Spleen (tissue), 11 donors: Measurements from ENCODE around the gene OSBPL7. TPM values are rescaled to one million over a fixed set of nuclear protein-coding genes. Genes with fewer than 3 reads are reported as not detected.
A peak's percentile ranks its signal among the peaks of the same experiment; 100 is the strongest.

ENCODE experiments used
- DNase-seq: peaks from one replicate; pipeline ENCODE4 v3.0.0-alpha.2; 2020
- H3K27ac ChIP-seq, 8 donors: fragments of 200-600 bp; sonication (generic) in 7 of 8; 1 replicate in 4 of 8; 2 replicates in 4 of 8; pipeline versions ENCODE4 v1.5.0 to v1.8.0; 2016 to 2021; ENCODE audit warnings: inconsistent platforms in 4 of 8, mild to moderate bottlenecking in 4 of 8, moderate library complexity in 1 of 8
- H3K27me3 ChIP-seq, 7 donors: fragments of 200-600 bp; sonication (generic) in 6 of 7; replicated peaks in 1 of 7; 1 replicate in 4 of 7; 2 replicates in 3 of 7; pipeline versions ENCODE4 v1.5.0 to v1.8.0; 2016 to 2021; ENCODE audit warnings: inconsistent platforms in 3 of 7, mild to moderate bottlenecking in 1 of 7
- H3K36me3 ChIP-seq, 6 donors: fragments of 200-600 bp; sonication (generic) in 5 of 6; 1 replicate in 4 of 6; 2 replicates in 2 of 6; pipeline versions ENCODE4 v1.5.0 to v1.8.0; 2016 to 2021; ENCODE audit warnings: inconsistent platforms in 2 of 6
- H3K4me1 ChIP-seq, 6 donors: fragments of 200-600 bp; sonication (generic) in 5 of 6; 1 replicate in 3 of 6; 2 replicates in 3 of 6; pipeline versions ENCODE4 v1.5.0 to v1.8.0; 2016 to 2021; ENCODE audit warnings: inconsistent platforms in 3 of 6
- H3K4me3 ChIP-seq, 8 donors: fragments of 200-600 bp; sonication (generic) in 7 of 8; 1 replicate in 4 of 8; 2 replicates in 4 of 8; pipeline versions ENCODE4 v1.5.0 to v1.8.0; 2016 to 2021; ENCODE audit warnings: inconsistent platforms in 4 of 8, mild to moderate bottlenecking in 4 of 8, moderate library complexity in 2 of 8
- H3K9me3 ChIP-seq, 8 donors: fragments of 200-600 bp; sonication (generic) in 7 of 8; 1 replicate in 4 of 8; 2 replicates in 4 of 8; pipeline versions ENCODE4 v1.5.0 to v1.8.0; 2016 to 2021; ENCODE audit warnings: inconsistent platforms in 4 of 8
- POLR2A ChIP-seq, 3 donors: fragments of 450-650 bp; IDR thresholded peaks; one replicate each; pipeline ENCODE4 v1.5.1; 2017; ENCODE audit warnings: antibody characterized with exemption in 3 of 3, mild to moderate bottlenecking in 1 of 3
- POLR2AphosphoS5 ChIP-seq, 3 donors: sonication (generic); formaldehyde crosslinking; IDR thresholded peaks; one replicate each; pipeline ENCODE4 v1.5.1; 2017; ENCODE audit warnings: antibody characterized with exemption in 3 of 3
- WGBS, 5 donors: extraction: QIAGEN DNeasy Blood & Tissue Kit in 3 of 5; methylation state at CpG; one replicate each; pipeline versions ENCODE4 v1.1.5 to v1.1.7; 2013 to 2018; 5-methylcytosine and 5-hydroxymethylcytosine counted together
- intact Hi-C: fragments of 100-400 bp; cut with DNase I; formaldehyde crosslinking; loops from one replicate; pipeline ENCODE4 v1.15.0; 2023; ENCODE audit warnings: low total_unique reads
- polyA plus RNA-seq, 3 donors: library from polyadenylated mRNA; stranded (reverse); fragments of 200-250 nt; gene quantifications; one replicate each; pipeline ENCODE4 v1.2.1, GENCODE V29; 2013
- total RNA-seq, 7 donors: library from RNA; depleted of rRNA in 3 of 7; stranded (reverse); fragments of >200 nt in 3 of 7; fragmentation: NEBNext Ultra II Directional in 4 of 7; extraction: Animal tissue kit (Norgen Biotek cat#: 25700) in 4 of 7; gene quantifications; one replicate each; pipeline versions ENCODE4 v1.1.0 to v1.2.1, GENCODE V29; 2016 to 2021
- TF ChIP-seq, protein P1 (sequence below), 11 experiments: fragments of 200-600 bp in 7 of 11; fragments of 450-650 bp in 4 of 11; sonication (generic) in 4 of 11; IDR thresholded peaks in 8 of 11; conservative IDR thresholded peaks in 3 of 11; 1 replicate in 7 of 11; 2 replicates in 4 of 11; pipeline versions ENCODE4 v1.4.0 to v1.8.0; 2016 to 2021; ENCODE audit warnings: antibody characterized with exemption in 11 of 11, inconsistent platforms in 4 of 11, mild to moderate bottlenecking in 1 of 11
- donor health status: healthy with polysubstance abuse.
- donor health status: DM: no; HTN: no; CAD: no; lungs with moderate emphysema.
- donor health status: DM: no; HTN: no; CAD: no.
- donor health status: Bipolar disorder and iron deficiency.
- donor health status: healthy.
- donor health status: DM: no; HTN: no; CAD: no.
- donor health status: DM: yes; HTN: yes; CAD: no.

OSBPL7 gene
- total and polyA plus RNA-seq, 10 donors: 7.7 to 33.3 (median 22.3) TPM

DNA sequence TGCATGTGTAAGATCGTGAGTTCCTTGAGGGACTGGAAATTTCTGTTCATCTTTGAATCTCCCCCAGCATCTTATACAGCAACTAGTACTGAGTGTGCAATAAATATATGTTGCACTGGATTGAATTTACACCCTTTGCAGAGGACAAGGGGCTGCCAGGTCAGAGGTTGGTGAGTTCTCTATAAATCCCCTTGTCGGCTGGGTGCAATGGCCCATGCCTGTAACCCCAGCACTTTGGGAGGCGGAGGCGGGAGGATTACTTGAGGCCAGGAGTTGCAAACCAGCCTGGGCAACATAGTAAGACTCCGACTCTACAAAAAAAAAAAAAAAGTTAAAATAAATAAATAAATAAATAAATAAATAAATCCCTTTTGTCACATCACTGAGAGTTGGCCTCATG, 38.8 kb upstream of the OSBPL7 start:
- no peaks in the 10 kb centered on the region for H3K36me3 ChIP-seq
- 83 to 92% (median 89%) methylated on average over 5 of the region's 5 CpGs for WGBS, 5 donors
- peaks cover 0 to 15% (median 10%) of the 10 kb centered on the region in 6 donors for H3K4me1 ChIP-seq
- H3K27ac ChIP-seq: no peak overlapping the region
- DNase-seq: no peak
- TF ChIP-seq POLR2A (IDR thresholded peaks at IDR 0.05) (no peak), POLR2AphosphoS5 (IDR thresholded peaks at IDR 0.05) (no peak)
- TF ChIP-seq, protein P1, sequence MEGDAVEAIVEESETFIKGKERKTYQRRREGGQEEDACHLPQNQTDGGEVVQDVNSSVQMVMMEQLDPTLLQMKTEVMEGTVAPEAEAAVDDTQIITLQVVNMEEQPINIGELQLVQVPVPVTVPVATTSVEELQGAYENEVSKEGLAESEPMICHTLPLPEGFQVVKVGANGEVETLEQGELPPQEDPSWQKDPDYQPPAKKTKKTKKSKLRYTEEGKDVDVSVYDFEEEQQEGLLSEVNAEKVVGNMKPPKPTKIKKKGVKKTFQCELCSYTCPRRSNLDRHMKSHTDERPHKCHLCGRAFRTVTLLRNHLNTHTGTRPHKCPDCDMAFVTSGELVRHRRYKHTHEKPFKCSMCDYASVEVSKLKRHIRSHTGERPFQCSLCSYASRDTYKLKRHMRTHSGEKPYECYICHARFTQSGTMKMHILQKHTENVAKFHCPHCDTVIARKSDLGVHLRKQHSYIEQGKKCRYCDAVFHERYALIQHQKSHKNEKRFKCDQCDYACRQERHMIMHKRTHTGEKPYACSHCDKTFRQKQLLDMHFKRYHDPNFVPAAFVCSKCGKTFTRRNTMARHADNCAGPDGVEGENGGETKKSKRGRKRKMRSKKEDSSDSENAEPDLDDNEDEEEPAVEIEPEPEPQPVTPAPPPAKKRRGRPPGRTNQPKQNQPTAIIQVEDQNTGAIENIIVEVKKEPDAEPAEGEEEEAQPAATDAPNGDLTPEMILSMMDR (IDR thresholded peaks at IDR 0.05 in 8 of 11, conservative IDR thresholded peaks at IDR 0.05 in 3 of 11): no peak
- peaks cover 0 to 49% (median 0%) of the 10 kb centered on the region in 7 donors for H3K27me3 ChIP-seq
- intact Hi-C loops: no loop called here
- H3K4me3 ChIP-seq: no peak overlapping the region
- no peaks in the 10 kb centered on the region for H3K9me3 ChIP-seq

DNA sequence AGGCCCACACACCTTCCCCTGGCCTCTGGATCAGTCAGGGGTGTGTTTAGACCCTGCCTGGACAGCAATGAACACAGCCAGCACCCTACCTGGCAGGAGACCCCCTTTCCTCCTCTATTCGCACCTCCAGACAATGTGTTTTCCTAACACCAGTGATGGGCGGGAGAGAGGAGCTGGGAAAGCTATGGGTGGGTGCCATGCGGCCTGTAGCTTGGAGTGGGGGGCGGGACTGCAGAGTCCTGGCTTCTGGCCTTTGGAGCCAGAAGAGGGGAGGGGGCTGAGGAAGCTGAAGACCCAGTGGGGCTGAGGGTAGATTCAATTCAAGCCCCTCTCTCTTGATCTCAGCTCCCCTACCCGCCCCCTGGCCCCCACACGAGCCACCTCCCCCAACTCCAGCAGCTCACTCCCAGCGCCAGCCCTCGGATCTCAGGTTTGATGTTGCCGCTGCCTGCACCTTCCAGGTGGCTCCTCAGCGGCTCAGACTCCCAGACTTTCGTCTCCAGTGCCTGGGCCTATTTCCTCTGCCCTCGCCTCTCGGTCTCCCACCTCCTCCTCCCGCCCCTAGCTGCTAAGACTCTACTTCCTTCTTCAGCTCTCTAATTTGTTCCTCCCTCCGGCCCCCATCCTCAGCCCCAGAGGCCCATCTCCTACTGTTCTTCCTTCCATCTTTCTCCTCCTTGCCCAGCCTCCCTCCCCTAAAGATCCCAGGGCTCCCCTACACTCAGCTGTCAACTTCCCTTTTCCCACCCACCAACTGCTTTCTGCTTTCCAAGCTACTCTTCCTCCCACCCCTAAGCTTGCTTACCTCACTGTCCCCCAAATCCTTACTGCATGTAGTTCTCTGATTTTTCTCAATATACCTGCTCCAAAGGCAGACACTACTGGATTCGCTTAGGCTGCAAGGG, 36.2 kb upstream of the OSBPL7 start:
- H3K27me3 ChIP-seq: peaks cover 0 to 64% (median 14%) of the 10 kb centered on the region in 7 donors
- intact Hi-C loops: loop anchor here (10.0 kb wide), 1 partner anchor 867 kb away; the partner anchor contains the start of genes HOXB13, PRAC1 and PRAC2
- 59 to 65% (median 62%) methylated on average over 16 of the region's 16 CpGs for WGBS, 5 donors

DNA sequence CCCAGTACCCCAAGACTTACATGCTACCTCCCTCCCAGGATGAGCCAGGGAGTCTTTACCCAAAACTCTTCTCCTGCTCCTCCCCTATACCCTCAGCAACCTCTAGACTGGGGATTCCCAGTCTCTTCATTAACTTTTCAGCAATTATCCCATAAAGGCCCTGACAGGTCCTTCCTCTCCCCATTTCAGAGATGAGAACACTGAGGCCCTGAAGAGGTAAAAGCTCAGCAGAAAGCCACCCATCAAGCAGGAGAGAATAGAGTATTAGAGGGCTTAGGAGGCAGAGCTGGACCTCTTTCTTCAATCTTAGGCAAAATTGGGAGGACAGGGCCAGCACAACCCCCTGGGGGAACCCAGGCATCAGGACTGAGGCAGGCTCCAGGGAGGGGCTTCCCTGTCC, 35.2 kb upstream of the OSBPL7 start:
- intact Hi-C loops: loop anchor here (10.0 kb wide), 1 partner anchor 868 kb away; the partner anchor contains the start of genes HOXB13, PRAC1 and PRAC2
- TF ChIP-seq POLR2AphosphoS5 (IDR thresholded peaks at IDR 0.05) (no peak), POLR2A (IDR thresholded peaks at IDR 0.05) (no peak)
- H3K4me3 ChIP-seq: no peak overlapping the region
- H3K27me3 ChIP-seq: peaks cover 3 to 74% (median 24%) of the 10 kb centered on the region in 7 donors
- no peaks in the 10 kb centered on the region for H3K36me3 ChIP-seq
- H3K4me1 ChIP-seq: peaks cover 4 to 16% (median 10%) of the 10 kb centered on the region in 6 donors
- no peaks in the 10 kb centered on the region for H3K9me3 ChIP-seq
- no peak overlapping the region for H3K27ac ChIP-seq
- no peak for DNase-seq

More for the DNA sequence above, 36.2 kb upstream of the OSBPL7 start:
- no peaks in the 10 kb centered on the region for H3K9me3 ChIP-seq
- TF ChIP-seq POLR2A (IDR thresholded peaks at IDR 0.05) (no peak), POLR2AphosphoS5 (IDR thresholded peaks at IDR 0.05) (no peak)
- TF ChIP-seq, protein P1 (IDR thresholded peaks at IDR 0.05 in 8 of 11, conservative IDR thresholded peaks at IDR 0.05 in 3 of 11): no peak
- H3K27ac ChIP-seq: no peak overlapping the region
- no peak overlapping the region for H3K4me3 ChIP-seq
- peak; percentile 19 for DNase-seq
- H3K4me1 ChIP-seq: peaks cover 0 to 13% (median 8%) of the 10 kb centered on the region in 6 donors
- H3K36me3 ChIP-seq: no peaks in the 10 kb centered on the region

DNA sequence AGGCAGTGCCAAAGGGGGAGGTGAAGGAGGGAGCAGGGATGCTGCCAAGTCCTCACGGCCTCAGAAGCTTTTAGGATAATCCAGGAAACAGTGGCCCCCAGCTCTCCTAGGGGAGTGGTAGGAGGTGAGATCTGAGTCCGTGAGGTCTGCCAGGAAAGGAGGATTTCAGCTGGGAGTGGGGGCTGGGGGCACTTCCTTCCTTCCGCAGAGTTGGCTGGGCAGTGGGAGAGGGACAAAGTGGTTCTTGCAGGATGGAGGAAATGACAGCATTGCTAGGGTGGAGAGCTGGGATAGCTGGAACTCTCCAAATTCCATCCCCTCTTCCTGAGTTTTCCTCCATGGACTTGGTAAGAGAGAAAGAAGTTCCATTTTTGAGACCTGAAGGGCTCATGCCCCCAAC, 34.1 kb upstream of the OSBPL7 start:
- WGBS, 5 donors: 27 to 44% (median 38%) methylated on average over 3 of the region's 3 CpGs
- Histone ChIP-seq H3K27ac (peak overlapping the region in 1 of 8 donors; percentile 11), H3K27me3 (peaks cover 4 to 80% (median 35%) of the 10 kb centered on the region in 7 donors), H3K9me3 (no peaks in the 10 kb centered on the region), H3K4me3 (no peak overlapping the region), H3K4me1 (peaks cover 11 to 27% (median 21%) of the 10 kb centered on the region in 6 donors), H3K36me3 (no peaks in the 10 kb centered on the region)
- intact Hi-C loops: loop anchor here (10.0 kb wide), 1 partner anchor 869 kb away; the partner anchor contains the start of genes HOXB13, PRAC1 and PRAC2
- DNase-seq: peak; percentile 37
- TF ChIP-seq POLR2AphosphoS5 (IDR thresholded peaks at IDR 0.05): peak in 1 of 3 donors; percentile 36
- TF ChIP-seq, protein P1 (IDR thresholded peaks at IDR 0.05 in 8 of 11, conservative IDR thresholded peaks at IDR 0.05 in 3 of 11): no peak
- TF ChIP-seq POLR2A (IDR thresholded peaks at IDR 0.05): no peak
